Measurements from ENCODE around the gene ACP7.
A peak's percentile ranks its signal among the peaks of the same experiment; 100 is the strongest.
"Not testable (repeated sequence)": the region's sequence is repeated elsewhere in the genome, so short reads cannot be mapped to it uniquely, and the experiment has no call there.

Gene ACP7

GRCh38 chr19:39110263-39110967 is 26.2 kb downstream of the ACP7 start:
- DNase-seq = peak; percentile 8

GRCh38 chr19:39111593-39112199 is 27.5 kb downstream of the ACP7 start:
- no peak for DNase-seq

- no peak for DNase-seq
Observed at GRCh38 chr19:39112338-39112890, 28.2 kb downstream of the ACP7 start.

DNA sequence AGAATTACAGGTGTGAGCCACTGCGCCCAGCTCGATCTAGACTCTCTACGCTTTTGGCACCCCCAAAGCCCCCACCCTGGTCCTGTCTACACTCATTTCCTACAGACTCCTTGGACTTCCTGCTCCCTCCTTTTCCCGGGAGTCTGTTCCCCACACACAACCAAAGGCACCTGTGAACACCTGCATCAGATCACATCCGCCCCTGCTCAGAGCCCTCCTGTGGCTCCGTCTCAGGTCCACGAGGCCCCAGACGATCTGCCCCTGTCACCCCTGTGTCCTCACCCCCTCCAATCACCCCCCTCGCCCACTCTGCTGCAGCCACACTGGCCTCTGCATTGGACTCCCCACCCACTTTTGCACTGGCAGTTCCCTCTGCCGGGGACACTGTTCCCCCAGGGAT is 29.0 kb downstream of the ACP7 start:
- no peak for DNase-seq

DNA sequence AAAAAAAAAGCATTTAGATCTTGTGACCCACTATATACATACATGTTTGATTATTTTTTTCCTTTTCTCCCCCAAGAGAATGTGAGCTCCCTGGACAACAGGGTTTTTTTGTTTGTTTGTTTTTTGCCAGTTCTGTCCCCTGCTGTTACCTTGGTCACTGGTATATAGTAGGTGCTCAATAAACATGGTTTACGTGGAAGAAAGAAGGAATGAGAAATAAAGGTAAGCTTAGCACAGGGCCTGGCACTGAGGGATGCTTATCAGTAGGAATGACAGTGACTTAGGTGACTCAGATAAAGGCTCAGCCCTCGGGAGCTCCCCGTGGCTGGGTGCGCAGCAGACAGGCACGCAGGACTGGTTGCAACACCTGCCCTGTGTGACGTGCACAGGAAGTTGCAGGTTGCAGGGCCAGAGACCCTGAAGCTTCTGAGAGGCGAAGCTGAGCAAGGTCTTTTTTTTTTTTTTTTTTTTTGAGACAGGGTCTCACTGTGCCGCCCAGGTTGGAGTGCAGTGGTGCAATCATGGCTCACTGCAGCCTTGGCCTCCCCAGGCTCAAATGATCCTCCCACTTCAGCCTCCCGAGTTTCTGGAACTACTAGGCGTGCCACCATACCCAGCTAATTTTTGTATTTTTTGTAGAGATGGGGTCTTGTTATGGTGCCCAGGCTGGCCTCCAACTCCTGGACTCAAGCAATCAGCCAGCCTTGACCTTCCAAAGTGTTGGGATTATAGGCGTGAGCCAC is 31.1 kb downstream of the ACP7 start:
- no peak for DNase-seq

DNA sequence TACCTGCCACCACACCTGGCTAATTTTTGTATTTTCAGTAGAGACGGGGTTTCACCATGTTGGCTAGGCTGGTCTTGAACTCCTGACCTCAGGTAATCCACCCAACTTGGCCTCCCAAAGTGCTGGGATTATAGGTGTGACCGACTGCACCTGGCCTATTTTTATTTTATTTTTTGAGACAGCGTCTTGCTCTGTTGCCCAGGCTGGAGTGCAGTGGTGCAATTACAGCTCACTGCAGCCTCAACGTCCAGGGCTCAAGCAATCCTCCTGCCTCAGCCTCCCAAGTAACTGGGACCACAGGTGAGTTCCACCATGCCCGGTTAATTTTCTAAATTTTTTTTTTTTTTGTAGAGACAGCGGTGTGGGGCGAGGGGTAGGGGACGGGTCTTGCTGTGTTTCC is 32.9 kb downstream of the ACP7 start:
- DNase-seq = not testable (repeated sequence)

GRCh38 chr19:39119830-39120229 is 35.7 kb downstream of the ACP7 start:
- DNase-seq = no peak

GRCh38 chr19:39122934-39123731 is 39.0 kb downstream of the ACP7 start:
- DNase-seq = no peak

- DNase-seq = no peak
Observed at GRCh38 chr19:39124136-39124764, 40.1 kb downstream of the ACP7 start.

DNA sequence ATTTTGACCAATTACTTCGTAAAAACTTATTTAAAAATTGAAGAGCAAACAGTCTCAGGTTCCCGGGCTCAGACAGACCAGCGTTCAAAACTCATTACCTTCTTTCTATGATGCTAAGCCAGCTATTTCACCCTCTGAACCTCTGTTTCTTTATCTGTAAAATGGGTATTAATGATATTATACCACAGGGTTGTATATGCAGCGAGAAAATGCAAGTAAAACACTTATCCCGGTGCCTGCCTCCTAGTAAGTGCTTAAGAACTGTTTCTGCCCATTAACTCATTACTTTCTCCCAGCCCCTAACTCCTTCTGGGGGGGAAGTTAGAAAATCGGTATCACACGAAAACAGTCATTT is 41.0 kb downstream of the ACP7 start:
- DNase-seq = no peak

GRCh38 chr19:39125554-39126311 is 41.6 kb downstream of the ACP7 start, which contains the start of gene PAK4:
Gene PAK4 (plus strand): TSS chr19:39125786. CDS start chr19:39169554, 43,768 bp downstream.
- DNase-seq = peak; percentile 94

DNA sequence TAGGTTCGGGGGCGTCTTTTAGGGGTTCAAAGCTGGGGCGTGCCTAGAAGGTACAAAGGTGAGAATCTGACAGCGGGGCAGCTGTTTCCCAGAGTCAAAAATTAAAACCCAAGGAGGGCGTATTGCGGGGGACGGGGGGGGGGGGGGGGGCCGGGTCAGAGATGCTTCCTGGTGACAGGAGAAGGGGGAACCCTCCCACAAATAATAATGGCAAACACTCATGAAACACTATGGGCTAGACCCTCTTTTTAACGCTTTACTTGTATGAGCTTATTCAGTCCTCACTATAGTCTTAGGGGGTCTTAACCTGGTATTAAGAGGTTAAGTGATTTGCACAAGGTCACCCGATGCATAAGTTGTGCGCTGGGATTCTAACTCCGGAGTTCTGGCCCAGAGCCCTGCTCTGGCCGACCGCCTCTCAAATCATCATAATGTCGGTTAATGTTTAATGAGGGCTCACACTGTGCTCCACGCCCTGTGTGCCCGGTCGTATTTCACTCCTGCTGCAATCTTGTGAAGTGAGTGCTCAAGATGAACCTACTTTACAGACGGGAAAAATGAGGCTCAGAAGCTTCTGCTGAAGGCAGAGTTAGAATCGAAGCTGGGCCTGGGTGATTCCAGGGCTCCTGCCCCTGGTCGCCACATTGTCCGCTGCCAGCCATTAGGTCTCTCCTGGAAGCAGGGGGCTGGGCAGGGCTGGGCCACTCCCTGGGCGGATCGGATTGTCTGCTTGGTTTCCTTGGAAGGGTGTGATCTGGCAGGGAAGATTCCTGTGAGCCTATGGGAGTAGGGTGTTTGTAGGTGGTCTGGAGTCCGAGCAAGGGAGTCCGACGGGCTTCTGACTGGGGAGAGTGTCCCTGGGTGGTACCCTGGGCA is 42.4 kb downstream of the ACP7 start:
- no peak for DNase-seq

GRCh38 chr19:39127812-39128515 is 43.8 kb downstream of the ACP7 start:
- no peak for DNase-seq

GRCh38 chr19:39128516-39129079 is 44.4 kb downstream of the ACP7 start:
- DNase-seq = no peak

GRCh38 chr19:39129116-39129515 is 44.9 kb downstream of the ACP7 start:
- no peak for DNase-seq

DNA sequence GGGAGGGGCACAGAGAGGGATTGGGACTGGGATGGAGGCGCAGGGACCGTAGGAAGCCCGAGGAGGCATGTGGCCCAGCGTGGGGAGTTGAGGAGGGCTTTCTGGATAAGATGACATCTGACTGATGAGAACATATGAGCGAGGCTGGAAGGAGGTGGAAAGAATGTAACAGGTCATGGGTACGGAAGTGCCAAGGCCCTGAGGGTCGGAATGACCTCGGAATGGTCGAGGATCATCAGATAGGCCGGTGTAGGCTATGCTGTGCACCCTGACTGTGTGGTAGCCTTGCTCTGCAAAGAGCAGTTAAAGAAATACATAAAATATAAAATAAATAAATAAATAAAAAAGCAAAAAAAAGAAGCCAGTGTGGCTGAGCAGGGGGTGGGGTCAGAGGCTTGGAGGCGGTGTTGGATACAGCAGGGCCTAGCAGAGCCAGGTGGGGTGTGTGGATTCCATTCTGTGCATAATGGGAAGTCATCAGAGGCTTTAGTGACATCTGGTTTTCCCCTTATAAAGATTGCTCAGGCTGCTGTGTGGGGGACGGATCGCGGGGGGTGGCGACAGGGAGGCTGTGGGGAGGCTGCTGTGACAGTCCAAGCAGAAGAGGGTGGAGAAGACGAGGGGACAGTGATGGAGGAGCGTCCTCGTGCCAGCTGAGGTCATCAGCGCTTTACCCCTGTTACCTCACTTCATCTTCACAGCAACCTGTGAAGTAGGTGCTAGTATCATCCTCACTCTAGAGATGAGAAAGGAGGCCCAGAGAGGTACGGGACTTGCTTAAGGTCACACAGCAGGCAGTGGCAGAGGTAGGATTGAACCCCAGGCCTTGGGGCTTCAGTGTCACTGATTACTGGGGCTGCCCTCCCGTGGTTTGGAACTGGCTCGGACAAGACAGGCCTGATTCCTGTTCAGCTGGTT is 46.4 kb downstream of the ACP7 start:
- no peak for DNase-seq

GRCh38 chr19:39131255-39131755 is 47.1 kb downstream of the ACP7 start:
- no peak for DNase-seq

GRCh38 chr19:39132344-39132969 is 48.3 kb downstream of the ACP7 start:
- DNase-seq = no peak

Data from DMS153 (cell line).